Nephron (organoid): ENCODE data around the gene NT5C2.
"Not testable (repeated sequence)": the region's sequence is repeated elsewhere in the genome, so short reads cannot be mapped to it uniquely, and the experiment has no call there.

Source experiments
- H3K27ac Mint-ChIP-seq, 3 experiments: 2 replicates each; pipeline ENCODE4 v1.8.0; 2020; ENCODE audit warnings: mixed read lengths in 3 of 3, mild to moderate bottlenecking in 2 of 3, moderate library complexity in 1 of 3
- H3K27me3 Mint-ChIP-seq: 2 replicates; pipeline ENCODE4 v1.8.0; 2021; ENCODE audit warnings: low read depth, mild to moderate bottlenecking, moderate library complexity, mixed read lengths
- H3K36me3 Mint-ChIP-seq: 2 replicates; pipeline ENCODE4 v1.8.0; 2020; ENCODE audit warnings: low read depth, mixed read lengths
- H3K4me1 Mint-ChIP-seq: 2 replicates; pipeline ENCODE4 v1.8.0; 2020; ENCODE audit warnings: mixed read lengths
- H3K4me3 Mint-ChIP-seq, 3 experiments: 2 replicates each; pipeline ENCODE4 v1.8.0; 2020; ENCODE audit warnings: mild to moderate bottlenecking in 3 of 3, mixed read lengths in 3 of 3, moderate library complexity in 2 of 3
- H3K9me3 Mint-ChIP-seq: 2 replicates; pipeline ENCODE4 v1.8.0; 2020; ENCODE audit warnings: mixed read lengths
- TF ChIP-seq, protein P1 (sequence below), 3 experiments: fragments of 200-600 bp; sonication (generic); IDR thresholded peaks; one replicate each; pipeline ENCODE4 v1.5.0; 2021; ENCODE audit warnings: antibody characterized with exemption in 3 of 3; ENCODE audit not compliant: unreplicated experiment in 3 of 3

The NT5C2 gene

GRCh38 chr10:103067956-103068355 lies 125.1 kb downstream of the NT5C2 start:
- Mint-ChIP-seq H3K27ac (no peak overlapping the region), H3K36me3 (peaks cover 4% of the 10 kb centered on the region), H3K27me3 (no peaks in the 10 kb centered on the region), H3K4me3 (no peak overlapping the region), H3K4me1 (no peaks in the 10 kb centered on the region), H3K9me3 (no peaks in the 10 kb centered on the region)
- TF ChIP-seq, protein P1, sequence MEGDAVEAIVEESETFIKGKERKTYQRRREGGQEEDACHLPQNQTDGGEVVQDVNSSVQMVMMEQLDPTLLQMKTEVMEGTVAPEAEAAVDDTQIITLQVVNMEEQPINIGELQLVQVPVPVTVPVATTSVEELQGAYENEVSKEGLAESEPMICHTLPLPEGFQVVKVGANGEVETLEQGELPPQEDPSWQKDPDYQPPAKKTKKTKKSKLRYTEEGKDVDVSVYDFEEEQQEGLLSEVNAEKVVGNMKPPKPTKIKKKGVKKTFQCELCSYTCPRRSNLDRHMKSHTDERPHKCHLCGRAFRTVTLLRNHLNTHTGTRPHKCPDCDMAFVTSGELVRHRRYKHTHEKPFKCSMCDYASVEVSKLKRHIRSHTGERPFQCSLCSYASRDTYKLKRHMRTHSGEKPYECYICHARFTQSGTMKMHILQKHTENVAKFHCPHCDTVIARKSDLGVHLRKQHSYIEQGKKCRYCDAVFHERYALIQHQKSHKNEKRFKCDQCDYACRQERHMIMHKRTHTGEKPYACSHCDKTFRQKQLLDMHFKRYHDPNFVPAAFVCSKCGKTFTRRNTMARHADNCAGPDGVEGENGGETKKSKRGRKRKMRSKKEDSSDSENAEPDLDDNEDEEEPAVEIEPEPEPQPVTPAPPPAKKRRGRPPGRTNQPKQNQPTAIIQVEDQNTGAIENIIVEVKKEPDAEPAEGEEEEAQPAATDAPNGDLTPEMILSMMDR (IDR thresholded peaks at IDR 0.05; ENCODE audit: unreplicated experiment in 3 of 3): no peak

DNA sequence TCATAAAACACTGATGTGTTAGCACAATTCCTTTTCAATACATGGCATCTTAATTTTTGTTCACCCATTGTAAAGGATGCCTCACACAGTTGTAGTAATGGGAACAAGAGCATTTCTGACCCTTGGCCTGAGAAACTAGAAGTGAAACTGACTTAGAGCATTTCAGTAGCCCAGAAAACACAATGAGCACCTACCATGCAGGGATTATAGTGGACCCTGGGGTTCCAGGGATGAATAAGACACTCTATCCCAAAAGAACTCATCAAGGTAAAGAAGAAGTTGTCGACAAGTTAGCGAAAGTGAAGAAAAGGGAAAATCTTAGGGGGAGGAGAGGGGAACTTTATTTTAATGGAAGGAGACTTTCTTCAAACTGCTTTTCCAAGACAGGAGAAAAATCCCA lies 125.6 kb downstream of the NT5C2 start:
- Mint-ChIP-seq H3K9me3 (no peaks in the 10 kb centered on the region), H3K4me1 (no peaks in the 10 kb centered on the region), H3K27me3 (no peaks in the 10 kb centered on the region), H3K27ac (no peak overlapping the region), H3K4me3 (no peak overlapping the region), H3K36me3 (peaks cover 4% of the 10 kb centered on the region)
- TF ChIP-seq, protein P1 (IDR thresholded peaks at IDR 0.05; ENCODE audit: unreplicated experiment in 3 of 3): no peak

GRCh38 chr10:103067099-103067477 lies 126.0 kb downstream of the NT5C2 start:
- not testable (repeated sequence) for H3K36me3 Mint-ChIP-seq, H3K27me3 Mint-ChIP-seq, H3K4me3 Mint-ChIP-seq, H3K27ac Mint-ChIP-seq, H3K9me3 Mint-ChIP-seq, H3K4me1 Mint-ChIP-seq

- TF ChIP-seq, protein P1 (IDR thresholded peaks at IDR 0.05; ENCODE audit: unreplicated experiment in 3 of 3): no peak
- no peaks in the 10 kb centered on the region for H3K4me1 Mint-ChIP-seq
Measured at GRCh38 chr10:103066141-103067098, 126.7 kb downstream of the NT5C2 start.

DNA sequence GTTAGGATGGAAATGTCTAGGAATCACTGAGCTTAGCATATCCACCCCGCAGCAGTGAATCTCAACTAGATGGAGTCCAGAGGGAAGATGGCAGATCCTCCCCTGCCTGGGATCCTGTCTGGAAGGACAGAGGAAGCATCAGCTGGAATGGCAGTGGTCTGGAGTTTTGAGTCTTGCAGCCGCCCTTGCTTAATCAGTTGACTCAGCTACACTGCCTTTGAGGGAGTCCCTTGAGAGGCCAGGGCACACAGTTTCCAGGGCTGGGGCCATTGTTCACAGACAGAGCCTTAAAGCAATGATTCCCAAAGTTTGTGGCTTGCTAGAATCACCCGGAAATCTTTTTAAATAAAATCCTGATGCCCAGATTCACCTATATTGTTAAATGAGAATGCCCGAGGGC lies 128.1 kb downstream of the NT5C2 start:
- H3K4me1 Mint-ChIP-seq: no peaks in the 10 kb centered on the region
- H3K9me3 Mint-ChIP-seq: no peaks in the 10 kb centered on the region
- no peak overlapping the region for H3K27ac Mint-ChIP-seq
- no peaks in the 10 kb centered on the region for H3K27me3 Mint-ChIP-seq
- peaks cover 4% of the 10 kb centered on the region for H3K36me3 Mint-ChIP-seq
- H3K4me3 Mint-ChIP-seq: no peak overlapping the region
- TF ChIP-seq, protein P1 (IDR thresholded peaks at IDR 0.05; ENCODE audit: unreplicated experiment in 3 of 3): no peak

More at GRCh38 chr10:103066141-103067098, 126.7 kb downstream of the NT5C2 start:
- H3K9me3 Mint-ChIP-seq: no peaks in the 10 kb centered on the region
- H3K36me3 Mint-ChIP-seq: peaks cover 4% of the 10 kb centered on the region
- H3K4me3 Mint-ChIP-seq: no peak overlapping the region
- no peaks in the 10 kb centered on the region for H3K27me3 Mint-ChIP-seq
- no peak overlapping the region for H3K27ac Mint-ChIP-seq

DNA sequence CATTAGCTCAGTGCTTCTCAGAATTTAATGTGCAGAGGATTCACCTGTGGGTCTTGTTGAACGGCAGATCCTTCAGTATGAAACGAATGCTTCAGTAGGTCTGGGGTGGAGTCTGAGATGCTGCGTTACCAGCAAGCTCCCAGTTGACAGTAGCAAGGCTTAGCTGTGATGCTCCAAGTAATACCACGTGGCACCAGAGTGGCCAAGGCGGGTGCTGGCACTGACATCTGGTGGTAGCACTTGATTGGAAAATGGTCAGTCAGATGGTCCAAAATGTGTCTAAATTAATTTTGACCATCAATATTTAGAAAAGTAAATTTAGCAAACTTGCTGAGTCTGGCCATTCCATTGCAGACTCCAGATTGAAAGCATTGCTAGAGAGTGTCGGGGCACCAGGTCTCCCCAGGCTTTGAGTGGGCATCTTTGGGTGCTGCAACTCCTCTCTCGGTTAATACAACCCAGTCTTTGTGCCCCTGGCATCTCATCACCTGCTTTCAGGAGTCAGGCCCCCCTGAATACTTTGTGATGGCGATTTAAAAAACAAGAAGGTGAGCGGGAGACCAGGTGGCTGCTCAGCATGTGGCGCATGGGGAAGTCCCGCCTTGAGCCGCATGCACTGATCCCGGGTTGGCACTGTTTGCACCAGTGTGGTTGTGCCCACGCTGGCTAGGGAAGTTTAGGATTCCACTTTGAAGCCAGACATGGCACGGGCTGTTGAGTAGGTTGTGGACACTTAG lies 130.1 kb downstream of the NT5C2 start:
- H3K27me3 Mint-ChIP-seq: no peaks in the 10 kb centered on the region
- TF ChIP-seq, protein P1 (IDR thresholded peaks at IDR 0.05; ENCODE audit: unreplicated experiment in 3 of 3): no peak
- H3K36me3 Mint-ChIP-seq: peaks cover 2% of the 10 kb centered on the region
- no peaks in the 10 kb centered on the region for H3K9me3 Mint-ChIP-seq
- H3K27ac Mint-ChIP-seq: no peak overlapping the region
- H3K4me3 Mint-ChIP-seq: no peak overlapping the region
- no peaks in the 10 kb centered on the region for H3K4me1 Mint-ChIP-seq
